CD14-positive monocyte (primary cell): ENCODE results near the gene FADS3. TPM values are rescaled to one million over a fixed set of nuclear protein-coding genes. Genes with fewer than 3 reads are reported as not detected.

ENCODE experiments used
- DNase-seq, 3 donors: peaks; one replicate each; pipeline ENCODE4 v3.0.0-alpha.2; 2011 to 2022
- H2AFZ ChIP-seq: 2 replicates; pipeline ENCODE4 v1.6.0; 2012; ENCODE audit warnings: mild to moderate bottlenecking, low read depth, low read length, inconsistent platforms; ENCODE audit not compliant: insufficient read depth, poor library complexity, severe bottlenecking
- H3K27ac ChIP-seq, 2 donors: 1 replicate in 1 of 2; 2 replicates in 1 of 2; pipeline ENCODE4 v1.5.1; 2012 to 2013; ENCODE audit warnings: low read length in 2 of 2, control low read depth in 1 of 2, inconsistent platforms in 1 of 2, low read depth in 1 of 2, mild to moderate bottlenecking in 1 of 2
- H3K27me3 ChIP-seq, 2 donors: one replicate each; pipeline versions ENCODE4 v1.6.0 to v1.6.1; 2011 to 2013; ENCODE audit warnings: low read length in 2 of 2; ENCODE audit not compliant: control insufficient read depth in 2 of 2, insufficient read depth in 2 of 2
- H3K36me3 ChIP-seq, 2 donors: replicated peaks in 1 of 2; 1 replicate in 1 of 2; 2 replicates in 1 of 2; pipeline versions ENCODE4 v1.5.1 to v1.6.1; 2012 to 2013; ENCODE audit warnings: low read length in 2 of 2, control low read depth in 1 of 2, inconsistent platforms in 1 of 2, mild to moderate bottlenecking in 1 of 2; ENCODE audit not compliant: insufficient read depth in 2 of 2, control insufficient read depth in 1 of 2
- H3K4me1 ChIP-seq, 2 donors: 1 replicate in 1 of 2; 2 replicates in 1 of 2; pipeline versions ENCODE4 v1.5.1 to v1.6.1; 2012 to 2013; ENCODE audit warnings: low read length in 2 of 2, control low read depth in 1 of 2, inconsistent platforms in 1 of 2, mild to moderate bottlenecking in 1 of 2, moderate library complexity in 1 of 2; ENCODE audit not compliant: insufficient read depth in 2 of 2, control insufficient read depth in 1 of 2
- H3K4me2 ChIP-seq: replicated peaks from 2 replicates; pipeline ENCODE3; 2012; ENCODE audit warnings: low read length, moderate library complexity, mild to moderate bottlenecking; ENCODE audit not compliant: poor library complexity, severe bottlenecking; ENCODE audit errors: extremely low read depth
- H3K4me3 ChIP-seq, 3 experiments: fragments of 200-600 bp in 1 of 3; sonication (generic) in 1 of 3; replicated peaks in 1 of 3; 1 replicate in 2 of 3; 2 replicates in 1 of 3; pipeline ENCODE4 v1.5.1; 2011 to 2013; ENCODE audit warnings: low read length in 3 of 3, mild to moderate bottlenecking in 3 of 3, control low read depth in 2 of 3, low read depth in 2 of 3, inconsistent platforms in 1 of 3, moderate library complexity in 1 of 3
- H3K79me2 ChIP-seq: 2 replicates; pipeline ENCODE4 v1.6.0; 2012; ENCODE audit warnings: mild to moderate bottlenecking, control low read depth, inconsistent platforms, low read length, moderate library complexity; ENCODE audit not compliant: insufficient read depth
- H3K9ac ChIP-seq: 2 replicates; pipeline ENCODE4 v1.6.0; 2017; ENCODE audit warnings: low read length, mild to moderate bottlenecking; ENCODE audit not compliant: insufficient read depth, poor library complexity, severe bottlenecking
- H3K9me3 ChIP-seq, 2 donors: replicated peaks in 1 of 2; 1 replicate in 1 of 2; 2 replicates in 1 of 2; pipeline versions ENCODE4 v1.5.1 to v1.6.1; 2012 to 2013; ENCODE audit warnings: low read length in 2 of 2, control low read depth in 1 of 2; ENCODE audit not compliant: control insufficient read depth in 1 of 2, insufficient read depth in 1 of 2
- H4K20me1 ChIP-seq: 2 replicates; pipeline ENCODE4 v1.6.0; 2012; ENCODE audit warnings: mild to moderate bottlenecking, low read length, control low read depth, moderate library complexity; ENCODE audit not compliant: insufficient read depth
- H3K27ac Mint-ChIP-seq, 7 donors: one replicate each; pipeline ENCODE4 v1.8.0; 2020; ENCODE audit warnings: mild to moderate bottlenecking in 7 of 7, mixed read lengths in 7 of 7, moderate library complexity in 6 of 7, inconsistent platforms in 2 of 7
- H3K27me3 Mint-ChIP-seq, 3 donors: one replicate each; pipeline ENCODE4 v1.8.0; 2021 to 2022; ENCODE audit warnings: low read depth in 3 of 3, mild to moderate bottlenecking in 3 of 3, mixed read lengths in 3 of 3, moderate library complexity in 3 of 3, inconsistent platforms in 1 of 3
- H3K36me3 Mint-ChIP-seq, 2 donors: one replicate each; pipeline ENCODE4 v1.8.0; 2020; ENCODE audit warnings: mixed read lengths in 2 of 2, inconsistent platforms in 1 of 2, mild to moderate bottlenecking in 1 of 2
- H3K4me1 Mint-ChIP-seq: one replicate; pipeline ENCODE4 v1.8.0; 2020; ENCODE audit warnings: mild to moderate bottlenecking, mixed read lengths
- H3K4me3 Mint-ChIP-seq, 2 donors: one replicate each; pipeline ENCODE4 v1.8.0; 2020; ENCODE audit warnings: mild to moderate bottlenecking in 2 of 2, mixed read lengths in 2 of 2, moderate library complexity in 1 of 2
- H3K9me3 Mint-ChIP-seq, 7 donors: one replicate each; pipeline ENCODE4 v1.8.0; 2020 to 2022; ENCODE audit warnings: mixed read lengths in 7 of 7, mild to moderate bottlenecking in 6 of 7, moderate library complexity in 6 of 7, inconsistent platforms in 2 of 7
- CTCF ChIP-seq: fragments of 200-600 bp; IDR thresholded peaks from one replicate; pipeline ENCODE4 v1.8.0; 2022; ENCODE audit warnings: antibody characterized with exemption, mild to moderate bottlenecking
- WGBS: methylation state at CpG from one replicate; pipeline ENCODE4 v1.1.5; 2013; ENCODE audit warnings: missing lambda C conversion rate; ENCODE audit not compliant: insufficient coverage; 5-methylcytosine and 5-hydroxymethylcytosine counted together
- intact Hi-C, 2 donors: fragments of 100-400 bp; cut with micrococcal nuclease; formaldehyde crosslinking; loops; one replicate each; pipeline versions ENCODE4 v1.15.0 to v1.15.1; 2023
- polyA plus RNA-seq, 3 donors: library from polyadenylated mRNA; depleted of rRNA in 1 of 3; unstranded in 2 of 3; stranded (reverse) in 1 of 3; fragments of 300-500 nt in 2 of 3; fragments of >200 nt in 1 of 3; fragmentation: Illumina TruSeq in 2 of 3; gene quantifications; 1 replicate in 2 of 3; 2 replicates in 1 of 3; pipeline ENCODE4 v1.2.3, GENCODE V29; 2012 to 2021

Gene FADS3
- polyA plus RNA-seq, 3 donors: 2.5 to 6.8 (median 5.8) TPM

DNA sequence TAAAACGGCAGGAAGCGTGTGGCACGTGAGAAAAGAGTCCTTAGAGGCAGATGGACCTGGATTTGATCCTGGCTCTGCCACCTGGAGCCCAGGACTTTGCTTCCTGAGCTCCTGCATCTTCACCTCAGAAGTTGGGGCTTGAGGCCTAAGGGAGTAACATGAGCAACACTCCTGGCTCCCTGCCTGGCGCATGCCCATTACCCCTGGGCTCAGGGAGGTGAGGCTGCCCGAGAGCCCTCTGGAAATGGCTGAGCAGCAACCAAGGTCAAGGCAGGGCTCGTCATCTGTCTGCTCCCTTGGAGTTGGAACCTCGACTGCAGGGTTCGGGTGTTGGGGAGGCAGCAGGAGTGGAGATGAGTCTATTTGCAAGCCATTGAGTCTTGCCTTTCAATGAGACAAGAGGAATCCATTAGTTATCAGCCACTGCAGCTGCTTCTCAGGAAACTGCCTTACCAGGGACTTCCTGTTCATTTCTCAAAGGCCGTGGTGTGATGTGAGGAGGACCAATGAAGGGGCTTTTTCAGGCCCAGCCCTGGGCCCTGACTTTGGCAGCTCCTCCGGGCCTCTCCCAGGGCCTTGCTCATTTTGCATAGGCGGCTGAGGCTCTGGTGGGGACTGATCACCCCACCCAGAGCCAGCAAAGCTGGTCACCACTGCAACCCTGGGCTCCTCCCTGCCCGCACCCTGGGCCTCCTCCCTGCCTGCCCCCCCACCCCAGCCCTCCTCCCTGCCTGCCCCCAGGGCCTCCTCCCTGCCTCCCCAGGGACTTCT is 56.9 kb downstream of the FADS3 start:
- peak overlapping the region; percentile 43 to 92 (median 89) for H3K27ac Mint-ChIP-seq
- peaks cover 63% of the 10 kb centered on the region for H3K4me1 Mint-ChIP-seq
- H3K4me3 ChIP-seq: peak overlapping the region in 1 of 3 experiments; percentile 21
- H3K27ac ChIP-seq: peak overlapping the region; percentile 43 to 75
- H3K36me3 Mint-ChIP-seq: peaks cover 9 to 24% of the 10 kb centered on the region in 2 donors
- peaks cover 0 to 3% of the 10 kb centered on the region in 2 donors for H3K27me3 ChIP-seq
- H4K20me1 ChIP-seq: no peaks in the 10 kb centered on the region
- 30% methylated on average over 10 of the region's 12 CpGs for WGBS
- peak; percentile 35 to 62 (median 53) for DNase-seq
- intact Hi-C loops: loop anchor here in 1 of 2 donors (5.0 kb wide), 1 partner anchor 37 kb away; no protein-coding TSS in a partner anchor
- peaks cover 57 to 61% of the 10 kb centered on the region in 2 donors for H3K4me1 ChIP-seq
- peaks cover 2 to 5% (median 3%) of the 10 kb centered on the region in 3 donors for H3K27me3 Mint-ChIP-seq
- peak overlapping the region; percentile 85 for H2AFZ ChIP-seq
- no peaks in the 10 kb centered on the region for H3K9me3 ChIP-seq
- H3K36me3 ChIP-seq: no peaks in the 10 kb centered on the region
- H3K79me2 ChIP-seq: peaks cover 22% of the 10 kb centered on the region
- H3K9me3 Mint-ChIP-seq: peaks cover 0 to 2% (median 0%) of the 10 kb centered on the region in 7 donors
- H3K9ac ChIP-seq: peak overlapping the region; percentile 10
- peak overlapping the region; percentile 39 for H3K4me2 ChIP-seq
- peak overlapping the region in 1 of 2 donors; percentile 62 for H3K4me3 Mint-ChIP-seq
- TF ChIP-seq CTCF: no peak

GRCh38 chr11:61833926-61834277 is 57.4 kb downstream of the FADS3 start:
- Histone ChIP-seq H3K79me2 (peaks cover 26% of the 10 kb centered on the region), H3K27me3 (peaks cover 0 to 8% of the 10 kb centered on the region in 2 donors), H2AFZ (peak overlapping the region; percentile 85), H4K20me1 (no peaks in the 10 kb centered on the region), H3K4me1 (peaks cover 63 to 67% of the 10 kb centered on the region in 2 donors), H3K4me2 (no peak overlapping the region), H3K36me3 (no peaks in the 10 kb centered on the region), H3K9ac (peak overlapping the region; percentile 10), H3K27ac (peak overlapping the region; percentile 43 to 75), H3K4me3 (no peak overlapping the region), H3K9me3 (no peaks in the 10 kb centered on the region)
- Mint-ChIP-seq H3K36me3 (peaks cover 11 to 19% of the 10 kb centered on the region in 2 donors), H3K27me3 (peaks cover 7 to 9% (median 8%) of the 10 kb centered on the region in 3 donors), H3K4me3 (peak overlapping the region in 1 of 2 donors; percentile 62), H3K27ac (peak overlapping the region; percentile 43 to 92 (median 89)), H3K9me3 (peaks cover 0 to 2% (median 0%) of the 10 kb centered on the region in 7 donors), H3K4me1 (peaks cover 69% of the 10 kb centered on the region)
- no peak for DNase-seq
- intact Hi-C loops: loop anchor here in 1 of 2 donors (5.0 kb wide), 1 partner anchor 37 kb away; no protein-coding TSS in a partner anchor
- 94% methylated on average over 12 of the region's 12 CpGs for WGBS
- TF ChIP-seq CTCF: no peak
